SU-DHL-6 (cell line): ENCODE measurements around the gene TBL1X.

ENCODE experiments used
- CTCF ChIP-seq: fragments of 200-600 bp; sonication (generic); IDR thresholded peaks from one replicate; pipeline ENCODE4 v1.5.1; 2017; ENCODE audit warnings: antibody characterized with exemption, mild to moderate bottlenecking, low read length, moderate library complexity; ENCODE audit not compliant: insufficient read depth, poor library complexity, severe bottlenecking
- EZH2phosphoT487 ChIP-seq: fragments of 200-600 bp; sonication (generic), shearing (Covaris generic); conservative IDR thresholded peaks from 2 replicates; pipeline ENCODE4 v1.6.1; 2018; ENCODE audit warnings: mild to moderate bottlenecking, antibody characterized with exemption, low read length, moderate library complexity, mixed read lengths

GRCh38 chrX:9611436-9612145 lies 146.7 kb downstream of the TBL1X start:
- TF ChIP-seq CTCF (no peak), EZH2phosphoT487 (no peak)
